ENCODE results near the gene TMEM123. TPM values are rescaled to one million over a fixed set of nuclear protein-coding genes. Genes with fewer than 3 reads are reported as not detected.

Gene TMEM123
- total RNA-seq, 1 experiment from 2014 or later: 116 TPM

DNA sequence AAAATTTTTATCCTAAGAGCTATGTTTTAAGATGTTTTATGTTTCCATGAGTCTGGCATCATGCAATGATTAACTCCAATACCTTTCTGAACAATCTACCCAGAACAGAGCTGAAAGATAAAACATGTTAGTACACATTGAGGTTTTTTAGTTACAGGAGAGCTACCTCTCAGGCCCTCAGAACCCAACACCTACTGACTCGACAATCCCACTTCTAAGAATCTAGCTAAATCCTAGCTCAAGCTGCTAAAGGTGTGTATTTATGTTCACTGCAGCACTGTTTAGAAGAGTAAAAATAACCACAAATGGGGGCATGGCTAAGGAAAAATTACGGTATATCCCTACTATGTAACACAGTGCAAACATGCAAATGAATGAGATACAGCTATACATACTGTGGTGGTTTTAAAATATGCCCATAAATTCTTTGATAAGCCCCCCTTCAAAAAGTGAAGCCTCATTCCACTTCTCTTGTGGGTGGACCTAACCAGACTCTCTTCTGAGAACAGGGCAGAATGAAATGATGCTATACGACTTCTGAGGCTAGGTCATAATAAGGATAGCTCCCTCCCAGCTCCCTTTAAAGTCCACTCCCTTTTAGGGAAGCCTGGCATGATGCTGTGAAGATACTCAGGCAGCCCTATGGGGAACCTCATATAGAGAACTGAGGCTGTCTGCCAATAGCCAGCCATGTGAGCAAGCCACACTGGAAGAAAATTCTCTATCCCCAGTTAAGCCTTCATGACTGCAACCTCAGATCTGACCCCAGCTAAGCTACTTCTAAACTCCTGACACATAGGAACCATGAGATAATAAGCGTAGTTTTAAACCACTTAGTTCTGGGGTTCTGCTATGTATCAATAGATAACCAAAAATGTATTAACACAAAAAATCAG lies 29.5 kb downstream of the TMEM123 start (continued):
- no peak for TF ChIP-seq ZNF416 (CRISPR knock-in tag; IDR thresholded peaks at IDR 0.05)
- TF ChIP-seq, protein P1, sequence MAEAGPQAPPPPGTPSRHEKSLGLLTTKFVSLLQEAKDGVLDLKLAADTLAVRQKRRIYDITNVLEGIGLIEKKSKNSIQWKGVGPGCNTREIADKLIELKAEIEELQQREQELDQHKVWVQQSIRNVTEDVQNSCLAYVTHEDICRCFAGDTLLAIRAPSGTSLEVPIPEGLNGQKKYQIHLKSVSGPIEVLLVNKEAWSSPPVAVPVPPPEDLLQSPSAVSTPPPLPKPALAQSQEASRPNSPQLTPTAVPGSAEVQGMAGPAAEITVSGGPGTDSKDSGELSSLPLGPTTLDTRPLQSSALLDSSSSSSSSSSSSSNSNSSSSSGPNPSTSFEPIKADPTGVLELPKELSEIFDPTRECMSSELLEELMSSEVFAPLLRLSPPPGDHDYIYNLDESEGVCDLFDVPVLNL (CRISPR knock-in tag; IDR thresholded peaks at IDR 0.05; ENCODE audit: borderline replicate concordance, low read depth): no peak
- TF ChIP-seq NFYB (CRISPR knock-in tag; conservative IDR thresholded peaks at IDR 0.05; ENCODE audit: low read depth): no peak

DNA sequence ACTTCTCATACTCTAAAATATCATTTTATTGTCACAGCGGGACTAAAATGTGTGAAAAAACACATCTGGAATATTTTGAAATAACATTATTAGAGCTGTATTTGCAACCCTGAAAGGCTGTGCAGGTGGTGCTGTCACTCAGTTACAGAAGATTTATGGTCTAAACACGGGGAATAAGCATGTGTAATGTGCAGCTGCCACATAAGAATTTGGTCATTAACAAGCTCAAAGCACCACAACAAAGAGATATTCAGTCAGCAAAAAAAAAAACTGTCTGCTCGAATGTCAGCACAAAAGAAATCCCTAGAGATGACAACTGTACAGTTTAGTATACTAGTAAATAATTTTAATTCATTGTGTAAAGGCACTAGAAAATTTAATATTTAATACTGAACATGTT lies 31.3 kb downstream of the TMEM123 start:
- TF ChIP-seq FOXK1 (CRISPR knock-in tag; IDR thresholded peaks at IDR 0.05) (no peak), NFE2L1 (CRISPR knock-in tag; IDR thresholded peaks at IDR 0.05) (no peak), ZNF396 (CRISPR knock-in tag; IDR thresholded peaks at IDR 0.05; ENCODE audit: borderline replicate concordance) (no peak), ZNF416 (CRISPR knock-in tag; IDR thresholded peaks at IDR 0.05) (no peak), TP53 (CRISPR knock-in tag; IDR thresholded peaks at IDR 0.05) (no peak), NR2C2 (CRISPR knock-in tag; IDR thresholded peaks at IDR 0.05) (no peak), JAZF1 (CRISPR knock-in tag; IDR thresholded peaks at IDR 0.05) (no peak), NR1H2 (CRISPR knock-in tag; IDR thresholded peaks at IDR 0.05) (no peak), FOXJ3 (CRISPR knock-in tag; IDR thresholded peaks at IDR 0.05; ENCODE audit: borderline replicate concordance) (no peak), CREB1 (CRISPR knock-in tag; IDR thresholded peaks at IDR 0.05) (no peak), ZNF263 (CRISPR knock-in tag; IDR thresholded peaks at IDR 0.05; ENCODE audit: low read depth) (no peak), CREM (CRISPR knock-in tag; IDR thresholded peaks at IDR 0.05) (no peak), JUN (CRISPR knock-in tag; IDR thresholded peaks at IDR 0.05) (no peak)
- TF ChIP-seq, protein P2, sequence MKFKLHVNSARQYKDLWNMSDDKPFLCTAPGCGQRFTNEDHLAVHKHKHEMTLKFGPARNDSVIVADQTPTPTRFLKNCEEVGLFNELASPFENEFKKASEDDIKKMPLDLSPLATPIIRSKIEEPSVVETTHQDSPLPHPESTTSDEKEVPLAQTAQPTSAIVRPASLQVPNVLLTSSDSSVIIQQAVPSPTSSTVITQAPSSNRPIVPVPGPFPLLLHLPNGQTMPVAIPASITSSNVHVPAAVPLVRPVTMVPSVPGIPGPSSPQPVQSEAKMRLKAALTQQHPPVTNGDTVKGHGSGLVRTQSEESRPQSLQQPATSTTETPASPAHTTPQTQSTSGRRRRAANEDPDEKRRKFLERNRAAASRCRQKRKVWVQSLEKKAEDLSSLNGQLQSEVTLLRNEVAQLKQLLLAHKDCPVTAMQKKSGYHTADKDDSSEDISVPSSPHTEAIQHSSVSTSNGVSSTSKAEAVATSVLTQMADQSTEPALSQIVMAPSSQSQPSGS (CRISPR knock-in tag; IDR thresholded peaks at IDR 0.05; ENCODE audit: borderline replicate concordance, low read depth): no peak
- TF ChIP-seq, protein P3, sequence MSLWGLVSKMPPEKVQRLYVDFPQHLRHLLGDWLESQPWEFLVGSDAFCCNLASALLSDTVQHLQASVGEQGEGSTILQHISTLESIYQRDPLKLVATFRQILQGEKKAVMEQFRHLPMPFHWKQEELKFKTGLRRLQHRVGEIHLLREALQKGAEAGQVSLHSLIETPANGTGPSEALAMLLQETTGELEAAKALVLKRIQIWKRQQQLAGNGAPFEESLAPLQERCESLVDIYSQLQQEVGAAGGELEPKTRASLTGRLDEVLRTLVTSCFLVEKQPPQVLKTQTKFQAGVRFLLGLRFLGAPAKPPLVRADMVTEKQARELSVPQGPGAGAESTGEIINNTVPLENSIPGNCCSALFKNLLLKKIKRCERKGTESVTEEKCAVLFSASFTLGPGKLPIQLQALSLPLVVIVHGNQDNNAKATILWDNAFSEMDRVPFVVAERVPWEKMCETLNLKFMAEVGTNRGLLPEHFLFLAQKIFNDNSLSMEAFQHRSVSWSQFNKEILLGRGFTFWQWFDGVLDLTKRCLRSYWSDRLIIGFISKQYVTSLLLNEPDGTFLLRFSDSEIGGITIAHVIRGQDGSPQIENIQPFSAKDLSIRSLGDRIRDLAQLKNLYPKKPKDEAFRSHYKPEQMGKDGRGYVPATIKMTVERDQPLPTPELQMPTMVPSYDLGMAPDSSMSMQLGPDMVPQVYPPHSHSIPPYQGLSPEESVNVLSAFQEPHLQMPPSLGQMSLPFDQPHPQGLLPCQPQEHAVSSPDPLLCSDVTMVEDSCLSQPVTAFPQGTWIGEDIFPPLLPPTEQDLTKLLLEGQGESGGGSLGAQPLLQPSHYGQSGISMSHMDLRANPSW (CRISPR knock-in tag; conservative IDR thresholded peaks at IDR 0.05; ENCODE audit: low read depth): no peak
- TF ChIP-seq, protein P4, sequence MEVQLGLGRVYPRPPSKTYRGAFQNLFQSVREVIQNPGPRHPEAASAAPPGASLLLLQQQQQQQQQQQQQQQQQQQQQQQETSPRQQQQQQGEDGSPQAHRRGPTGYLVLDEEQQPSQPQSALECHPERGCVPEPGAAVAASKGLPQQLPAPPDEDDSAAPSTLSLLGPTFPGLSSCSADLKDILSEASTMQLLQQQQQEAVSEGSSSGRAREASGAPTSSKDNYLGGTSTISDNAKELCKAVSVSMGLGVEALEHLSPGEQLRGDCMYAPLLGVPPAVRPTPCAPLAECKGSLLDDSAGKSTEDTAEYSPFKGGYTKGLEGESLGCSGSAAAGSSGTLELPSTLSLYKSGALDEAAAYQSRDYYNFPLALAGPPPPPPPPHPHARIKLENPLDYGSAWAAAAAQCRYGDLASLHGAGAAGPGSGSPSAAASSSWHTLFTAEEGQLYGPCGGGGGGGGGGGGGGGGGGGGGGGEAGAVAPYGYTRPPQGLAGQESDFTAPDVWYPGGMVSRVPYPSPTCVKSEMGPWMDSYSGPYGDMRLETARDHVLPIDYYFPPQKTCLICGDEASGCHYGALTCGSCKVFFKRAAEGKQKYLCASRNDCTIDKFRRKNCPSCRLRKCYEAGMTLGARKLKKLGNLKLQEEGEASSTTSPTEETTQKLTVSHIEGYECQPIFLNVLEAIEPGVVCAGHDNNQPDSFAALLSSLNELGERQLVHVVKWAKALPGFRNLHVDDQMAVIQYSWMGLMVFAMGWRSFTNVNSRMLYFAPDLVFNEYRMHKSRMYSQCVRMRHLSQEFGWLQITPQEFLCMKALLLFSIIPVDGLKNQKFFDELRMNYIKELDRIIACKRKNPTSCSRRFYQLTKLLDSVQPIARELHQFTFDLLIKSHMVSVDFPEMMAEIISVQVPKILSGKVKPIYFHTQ (CRISPR knock-in tag; IDR thresholded peaks at IDR 0.05): no peak
- TF ChIP-seq, protein P5, sequence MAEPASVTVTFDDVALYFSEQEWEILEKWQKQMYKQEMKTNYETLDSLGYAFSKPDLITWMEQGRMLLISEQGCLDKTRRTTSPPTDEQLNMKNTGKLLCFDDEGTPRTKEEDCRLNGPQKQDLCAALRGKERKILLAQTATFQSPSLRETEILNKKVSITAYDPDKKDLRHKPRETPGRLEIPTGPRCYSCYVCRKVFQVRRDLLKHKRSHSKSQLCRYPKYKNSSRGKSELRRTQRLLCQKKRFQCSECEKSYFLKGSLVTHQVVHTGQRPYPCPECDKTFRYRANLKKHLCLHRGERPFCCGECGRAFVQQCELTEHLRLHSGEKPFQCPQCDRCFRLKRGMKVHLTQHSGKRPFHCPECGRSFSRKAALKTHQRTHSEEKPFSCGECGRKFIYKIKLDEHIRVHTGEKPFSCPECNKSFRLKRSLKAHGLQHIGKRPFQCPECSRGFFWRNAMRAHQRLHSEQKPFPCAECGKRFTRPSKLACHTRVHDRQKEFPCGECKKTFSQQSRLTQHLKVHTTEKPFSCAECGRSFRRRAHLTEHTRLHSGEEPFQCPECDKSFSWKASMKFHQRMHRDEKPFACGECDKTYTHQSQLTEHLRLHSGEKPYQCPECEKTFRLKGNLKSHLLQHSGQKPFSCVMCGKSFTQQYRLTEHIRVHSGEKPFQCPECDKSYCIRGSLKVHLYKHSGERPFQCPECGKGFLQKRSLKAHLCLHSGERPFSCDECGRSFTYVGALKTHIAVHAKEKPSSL (CRISPR knock-in tag; conservative IDR thresholded peaks at IDR 0.05): no peak
- TF ChIP-seq, protein P6, sequence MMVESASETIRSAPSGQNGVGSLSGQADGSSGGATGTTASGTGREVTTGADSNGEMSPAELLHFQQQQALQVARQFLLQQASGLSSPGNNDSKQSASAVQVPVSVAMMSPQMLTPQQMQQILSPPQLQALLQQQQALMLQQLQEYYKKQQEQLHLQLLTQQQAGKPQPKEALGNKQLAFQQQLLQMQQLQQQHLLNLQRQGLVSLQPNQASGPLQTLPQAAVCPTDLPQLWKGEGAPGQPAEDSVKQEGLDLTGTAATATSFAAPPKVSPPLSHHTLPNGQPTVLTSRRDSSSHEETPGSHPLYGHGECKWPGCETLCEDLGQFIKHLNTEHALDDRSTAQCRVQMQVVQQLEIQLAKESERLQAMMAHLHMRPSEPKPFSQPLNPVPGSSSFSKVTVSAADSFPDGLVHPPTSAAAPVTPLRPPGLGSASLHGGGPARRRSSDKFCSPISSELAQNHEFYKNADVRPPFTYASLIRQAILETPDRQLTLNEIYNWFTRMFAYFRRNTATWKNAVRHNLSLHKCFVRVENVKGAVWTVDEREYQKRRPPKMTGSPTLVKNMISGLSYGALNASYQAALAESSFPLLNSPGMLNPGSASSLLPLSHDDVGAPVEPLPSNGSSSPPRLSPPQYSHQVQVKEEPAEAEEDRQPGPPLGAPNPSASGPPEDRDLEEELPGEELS (CRISPR knock-in tag; IDR thresholded peaks at IDR 0.05): no peak

More for the DNA sequence above, 31.3 kb downstream of the TMEM123 start:
- Mint-ChIP-seq H3K9me3 (peaks cover 23% of the 10 kb centered on the region), H3K4me3 (no peak overlapping the region), H3K36me3 (peaks cover 21% of the 10 kb centered on the region), H3K27ac (no peak overlapping the region), H3K27me3 (ENCODE audit: low read depth) (no peaks in the 10 kb centered on the region), H3K4me1 (peaks cover 6% of the 10 kb centered on the region)
- no peak for DNase-seq (ENCODE audit: low spot score)
- ATAC-seq: no peak
- CTCF ChIA-PET: no interaction called here
- POLR2A ChIA-PET: no interaction called here
